CD4-positive, alpha-beta memory T cell (primary cell): ENCODE data around the gene DMRTB1. TPM values are rescaled to one million over a fixed set of nuclear protein-coding genes. Genes with fewer than 3 reads are reported as not detected.

ENCODE experiments used
- CTCF ChIA-PET: fragments of 350-600 bp; sonication (Branson Sonifier 250); formaldehyde crosslinking; loops from one replicate; lab custom pipeline; 2021; ENCODE audit warnings: inconsistent platforms; ENCODE audit not compliant: partially characterized antibody; lab: Charles Lee
- POLR2A ChIA-PET: fragments of 350-600 bp; sonication (Branson Sonifier 250); formaldehyde crosslinking; loops from one replicate; lab custom pipeline; 2021; ENCODE audit not compliant: partially characterized antibody; lab: Charles Lee
- DNase-seq, 5 donors: peaks; one replicate each; pipeline versions ENCODE4 v3.0.0 to v3.0.0-alpha.2; 2020 to 2022; ENCODE audit warnings: mixed read lengths in 1 of 5
- H3K27ac ChIP-seq: one replicate; pipeline ENCODE4 v1.7.0; 2013; ENCODE audit warnings: low read depth, low read length
- H3K27me3 ChIP-seq: 2 replicates; pipeline ENCODE4 v1.7.0; 2013; ENCODE audit warnings: mild to moderate bottlenecking, low read length, moderate library complexity; ENCODE audit not compliant: insufficient read depth
- H3K36me3 ChIP-seq: 2 replicates; pipeline ENCODE4 v1.7.0; 2013; ENCODE audit warnings: mild to moderate bottlenecking, low read length, moderate library complexity; ENCODE audit not compliant: insufficient read depth
- H3K4me1 ChIP-seq: 2 replicates; pipeline ENCODE4 v1.7.0; 2013; ENCODE audit warnings: mild to moderate bottlenecking, low read length, moderate library complexity; ENCODE audit not compliant: insufficient read depth
- H3K4me3 ChIP-seq, 2 donors: one replicate each; pipeline ENCODE4 v1.7.0; 2013; ENCODE audit warnings: low read length in 2 of 2, mild to moderate bottlenecking in 1 of 2
- H3K9me3 ChIP-seq, 2 donors: one replicate each; pipeline ENCODE4 v1.7.0; 2013; ENCODE audit warnings: low read length in 2 of 2, control low read depth in 1 of 2; ENCODE audit not compliant: control insufficient read depth in 1 of 2
- H3K27ac Mint-ChIP-seq, 7 donors: one replicate each; pipeline ENCODE4 v1.8.0; 2020 to 2021; ENCODE audit warnings: mixed read lengths in 7 of 7, mild to moderate bottlenecking in 6 of 7, inconsistent platforms in 3 of 7, moderate library complexity in 3 of 7
- H3K27me3 Mint-ChIP-seq, 2 donors: one replicate each; pipeline ENCODE4 v1.8.0; 2020 to 2021; ENCODE audit warnings: mixed read lengths in 2 of 2
- H3K36me3 Mint-ChIP-seq, 2 donors: one replicate each; pipeline ENCODE4 v1.8.0; 2020 to 2021; ENCODE audit warnings: mixed read lengths in 2 of 2, inconsistent platforms in 1 of 2, mild to moderate bottlenecking in 1 of 2
- H3K4me1 Mint-ChIP-seq, 4 donors: one replicate each; pipeline ENCODE4 v1.8.0; 2020 to 2021; ENCODE audit warnings: mixed read lengths in 4 of 4, mild to moderate bottlenecking in 1 of 4
- H3K4me3 Mint-ChIP-seq, 8 donors: one replicate each; pipeline ENCODE4 v1.8.0; 2020 to 2021; ENCODE audit warnings: mixed read lengths in 8 of 8, mild to moderate bottlenecking in 7 of 8, moderate library complexity in 6 of 8, inconsistent platforms in 3 of 8
- H3K9me3 Mint-ChIP-seq, 8 donors: one replicate each; pipeline ENCODE4 v1.8.0; 2020 to 2021; ENCODE audit warnings: mixed read lengths in 8 of 8, mild to moderate bottlenecking in 5 of 8, inconsistent platforms in 3 of 8, moderate library complexity in 1 of 8
- intact Hi-C: fragments of 100-400 bp; cut with micrococcal nuclease; formaldehyde crosslinking; loops from one replicate; pipeline ENCODE4 v1.15.1; 2023
- polyA plus RNA-seq, 2 donors: library from polyadenylated mRNA; unstranded; fragments of 300-500 nt; fragmentation: Illumina TruSeq; gene quantifications; one replicate each; pipeline ENCODE4 v1.2.3, GENCODE V29; 2021
- total RNA-seq, 2 experiments: library from RNA; stranded (reverse); gene quantifications; one replicate each; pipeline ENCODE4 v1.2.3, GENCODE V29; 2021

DMRTB1 gene
- total and polyA plus RNA-seq, 4 experiments from 2014 or later = not detected

DNA sequence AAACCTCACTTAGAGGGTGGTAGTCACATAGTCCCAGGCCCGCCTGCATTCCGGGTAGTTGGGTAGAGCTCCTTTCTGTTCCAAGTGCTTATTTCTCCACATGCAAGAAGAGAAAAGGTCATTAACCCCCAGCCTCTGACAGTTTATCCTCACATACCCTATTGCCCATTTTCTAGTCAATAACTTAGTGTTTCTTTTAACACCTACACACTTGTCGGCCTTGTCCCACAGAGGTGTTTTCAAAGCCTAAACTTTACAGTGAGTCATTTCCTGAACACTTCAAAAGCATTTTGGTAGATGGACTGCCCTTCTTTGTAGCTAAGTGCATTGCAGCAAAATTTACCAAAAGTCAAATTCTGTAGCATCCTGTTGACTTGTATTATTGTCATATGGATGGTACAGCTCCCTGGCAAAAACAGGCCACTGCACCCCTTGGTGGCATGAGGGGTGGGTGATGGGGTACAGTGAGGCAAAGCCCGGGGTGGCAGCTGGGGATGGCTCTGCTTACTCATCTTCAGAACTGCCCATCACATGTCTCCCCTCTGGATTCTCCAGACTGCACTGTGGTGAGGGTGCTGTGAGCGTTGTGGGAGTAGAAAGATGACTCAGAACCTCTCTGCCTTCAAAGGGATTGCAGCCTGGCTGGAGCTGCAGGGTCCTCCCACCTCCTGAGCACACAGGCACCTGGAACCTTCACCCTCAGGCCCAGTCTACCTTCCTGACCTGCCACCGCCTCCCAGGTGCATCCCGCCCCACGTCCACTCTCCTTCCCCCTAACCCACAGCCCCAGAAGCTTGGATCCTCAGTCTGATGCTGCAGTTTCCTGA is 45.8 kb upstream of the DMRTB1 start:
- Histone ChIP-seq H3K4me1 (peaks cover 79% of the 10 kb centered on the region), H3K9me3 (no peaks in the 10 kb centered on the region), H3K4me3 (peak overlapping the region in 1 of 2 donors; percentile 3), H3K27me3 (no peaks in the 10 kb centered on the region), H3K36me3 (no peaks in the 10 kb centered on the region), H3K27ac (peak overlapping the region; percentile 63)
- H3K4me3 Mint-ChIP-seq = peak overlapping the region; percentile 11 to 78 (median 65)
- ChIA-PET POLR2A (interaction anchor here (0.7 to 2.5 kb wide), 18 partner anchors 8 to 532 kb away, joined by 3 to 39 read pairs (median 6); partner anchors contain the start of genes IFT25, LRP8 and LRRC42), CTCF (interaction anchor here (0.8 to 3.7 kb wide), 12 partner anchors 9 to 135 kb away, joined by 3 to 35 read pairs (median 4); no protein-coding TSS in a partner anchor)
- no peaks in the 10 kb centered on the region for H3K36me3 Mint-ChIP-seq
- no peaks in the 10 kb centered on the region for H3K27me3 Mint-ChIP-seq
- intact Hi-C loops = loop anchor here (1.0 to 5.0 kb wide), 4 partner anchors 17 to 861 kb away; partner anchors contain the start of genes LRP8 and TUT4
- H3K4me1 Mint-ChIP-seq = peaks cover 38 to 78% (median 59%) of the 10 kb centered on the region in 4 donors
- peak overlapping the region; percentile 91 to 99 (median 98) for H3K27ac Mint-ChIP-seq
- DNase-seq = peak; percentile 63 to 86 (median 69)
- no peaks in the 10 kb centered on the region for H3K9me3 Mint-ChIP-seq

GRCh38 chr1:53414632-53415031 is 44.6 kb upstream of the DMRTB1 start:
- CTCF ChIA-PET = interaction anchor here (0.9 to 3.7 kb wide), 6 partner anchors 16 to 136 kb away, joined by 3 to 35 read pairs (median 6); no protein-coding TSS in a partner anchor
- Histone ChIP-seq H3K36me3 (no peaks in the 10 kb centered on the region), H3K4me3 (no peak overlapping the region), H3K4me1 (peaks cover 68% of the 10 kb centered on the region), H3K9me3 (no peaks in the 10 kb centered on the region), H3K27me3 (no peaks in the 10 kb centered on the region), H3K27ac (peak overlapping the region; percentile 63)
- Mint-ChIP-seq H3K27me3 (no peaks in the 10 kb centered on the region), H3K4me1 (peaks cover 36 to 75% (median 56%) of the 10 kb centered on the region in 4 donors), H3K4me3 (peak overlapping the region in 2 of 8 donors; percentile 31 to 76), H3K27ac (peak overlapping the region; percentile 81 to 99 (median 98)), H3K9me3 (no peaks in the 10 kb centered on the region), H3K36me3 (no peaks in the 10 kb centered on the region)
- POLR2A ChIA-PET = interaction anchor here (1.6 to 2.5 kb wide), 6 partner anchors 12 to 50 kb away, joined by 4 to 39 read pairs (median 14); no protein-coding TSS in a partner anchor
- intact Hi-C loops = loop anchor here (5.0 kb wide), 2 partner anchors 53 to 862 kb away; partner anchors contain the start of gene TUT4
- no peak for DNase-seq

GRCh38 chr1:53415432-53415831 is 43.8 kb upstream of the DMRTB1 start:
- no peak for DNase-seq
- ChIA-PET CTCF (interaction anchor here (0.9 to 3.7 kb wide), 4 partner anchors 22 to 137 kb away, joined by 3 to 35 read pairs (median 11); no protein-coding TSS in a partner anchor), POLR2A (no interaction called here)
- H3K36me3 Mint-ChIP-seq = no peaks in the 10 kb centered on the region
- intact Hi-C loops = no loop called here
- H3K9me3 Mint-ChIP-seq = peaks cover 0 to 2% (median 0%) of the 10 kb centered on the region in 8 donors
- H3K4me3 ChIP-seq = no peak overlapping the region
- peak overlapping the region in 1 of 8 donors; percentile 22 for H3K4me3 Mint-ChIP-seq
- peak overlapping the region; percentile 19 to 99 (median 91) for H3K27ac Mint-ChIP-seq
- no peaks in the 10 kb centered on the region for H3K27me3 ChIP-seq
- no peak overlapping the region for H3K27ac ChIP-seq
- no peaks in the 10 kb centered on the region for H3K36me3 ChIP-seq
- H3K9me3 ChIP-seq = no peaks in the 10 kb centered on the region
- peaks cover 31 to 69% (median 50%) of the 10 kb centered on the region in 4 donors for H3K4me1 Mint-ChIP-seq
- peaks cover 60% of the 10 kb centered on the region for H3K4me1 ChIP-seq
- no peaks in the 10 kb centered on the region for H3K27me3 Mint-ChIP-seq

- intact Hi-C loops = no loop called here
- Mint-ChIP-seq H3K4me3 (no peak overlapping the region), H3K27ac (peak overlapping the region in 2 of 7 donors; percentile 18 to 68), H3K9me3 (peaks cover 0 to 8% (median 2%) of the 10 kb centered on the region in 8 donors), H3K4me1 (peaks cover 27 to 60% (median 41%) of the 10 kb centered on the region in 4 donors), H3K27me3 (no peaks in the 10 kb centered on the region), H3K36me3 (no peaks in the 10 kb centered on the region)
- POLR2A ChIA-PET = no interaction called here
- H3K4me1 ChIP-seq = peaks cover 51% of the 10 kb centered on the region
- H3K9me3 ChIP-seq = peaks cover 0 to 3% of the 10 kb centered on the region in 2 donors
- no peak for DNase-seq
- H3K27me3 ChIP-seq = no peaks in the 10 kb centered on the region
- H3K27ac ChIP-seq = no peak overlapping the region
- no peaks in the 10 kb centered on the region for H3K36me3 ChIP-seq
- H3K4me3 ChIP-seq = no peak overlapping the region
- CTCF ChIA-PET = interaction anchor here (0.9 to 3.7 kb wide), 2 partner anchors 23 to 138 kb away, joined by 3 to 19 read pairs; no protein-coding TSS in a partner anchor
Observed at GRCh38 chr1:53416269-53416813, 42.9 kb upstream of the DMRTB1 start.

- ChIA-PET CTCF (no interaction called here), POLR2A (no interaction called here)
- no peak for DNase-seq
- H3K4me3 Mint-ChIP-seq = no peak overlapping the region
- H3K27ac ChIP-seq = no peak overlapping the region
- peaks cover 21 to 52% (median 34%) of the 10 kb centered on the region in 4 donors for H3K4me1 Mint-ChIP-seq
- H3K27me3 ChIP-seq = no peaks in the 10 kb centered on the region
- no peaks in the 10 kb centered on the region for H3K36me3 ChIP-seq
- H3K27me3 Mint-ChIP-seq = no peaks in the 10 kb centered on the region
- peaks cover 0 to 12% (median 4%) of the 10 kb centered on the region in 8 donors for H3K9me3 Mint-ChIP-seq
- no peak overlapping the region for H3K4me3 ChIP-seq
- peak overlapping the region in 2 of 7 donors; percentile 8 to 22 for H3K27ac Mint-ChIP-seq
- H3K36me3 Mint-ChIP-seq = no peaks in the 10 kb centered on the region
- intact Hi-C loops = no loop called here
- peaks cover 43% of the 10 kb centered on the region for H3K4me1 ChIP-seq
- H3K9me3 ChIP-seq = peaks cover 0 to 5% of the 10 kb centered on the region in 2 donors
Observed at GRCh38 chr1:53417074-53417511, 42.1 kb upstream of the DMRTB1 start.

DNA sequence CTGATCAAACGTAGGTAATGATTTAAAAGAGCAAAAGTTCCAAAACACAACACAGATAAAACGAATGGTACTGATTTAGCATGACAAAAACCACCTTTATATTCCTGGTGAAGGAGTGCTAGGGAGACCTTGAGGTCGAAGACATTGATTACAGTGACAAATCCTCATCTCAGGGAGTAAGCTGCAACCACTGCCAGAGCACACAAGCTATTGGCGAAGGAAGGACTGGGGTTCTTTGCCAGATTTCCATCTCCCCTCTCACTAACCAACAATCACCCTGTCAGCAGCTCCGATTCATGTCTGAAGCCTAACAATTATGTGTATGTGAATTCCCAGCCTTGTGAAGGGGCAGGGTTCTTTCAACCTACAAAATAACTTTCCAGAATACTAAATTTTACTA is 40.2 kb upstream of the DMRTB1 start:
- H3K27me3 Mint-ChIP-seq = no peaks in the 10 kb centered on the region
- peaks cover 5 to 33% (median 15%) of the 10 kb centered on the region in 4 donors for H3K4me1 Mint-ChIP-seq
- no peaks in the 10 kb centered on the region for H3K36me3 Mint-ChIP-seq

More for the DNA sequence above, 40.2 kb upstream of the DMRTB1 start:
- Mint-ChIP-seq H3K4me3 (no peak overlapping the region), H3K27ac (peak overlapping the region in 1 of 7 donors; percentile 31), H3K9me3 (peaks cover 0 to 12% (median 4%) of the 10 kb centered on the region in 8 donors)
- H3K36me3 ChIP-seq = no peaks in the 10 kb centered on the region
- CTCF ChIA-PET = no interaction called here
- POLR2A ChIA-PET = no interaction called here
- no peak overlapping the region for H3K4me3 ChIP-seq
- no peak overlapping the region for H3K27ac ChIP-seq
- intact Hi-C loops = no loop called here
- DNase-seq = no peak
- peaks cover 24% of the 10 kb centered on the region for H3K4me1 ChIP-seq
- H3K9me3 ChIP-seq = peaks cover 0 to 5% of the 10 kb centered on the region in 2 donors
- H3K27me3 ChIP-seq = no peaks in the 10 kb centered on the region
